ENCODE measurements around the gene SFT2D2.

Gene SFT2D2

DNA sequence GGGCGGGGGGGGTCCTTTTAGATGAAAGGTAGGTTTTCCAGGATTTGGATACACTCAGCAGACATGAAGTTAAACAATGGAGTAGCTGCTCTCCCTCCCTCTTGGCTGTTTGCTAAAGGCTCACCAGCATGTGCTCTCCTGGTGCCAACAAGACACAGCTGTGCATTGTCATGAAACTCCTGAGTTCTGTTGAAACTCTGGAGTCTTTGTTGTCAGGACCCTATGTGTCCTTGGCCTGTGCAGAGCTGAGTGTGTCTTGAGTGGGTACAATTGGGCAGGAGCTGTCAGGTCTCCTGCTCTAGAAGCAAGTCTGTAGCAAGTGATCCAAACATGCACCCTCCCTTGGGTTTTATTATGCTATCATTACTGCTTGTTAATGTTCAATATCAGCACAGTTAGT is 67.6 kb downstream of the SFT2D2 start:
- Histone ChIP-seq H3K27me3 (no peaks in the 10 kb centered on the region), H3K9me3 (no peaks in the 10 kb centered on the region), H3K4me1 (ENCODE audit: control insufficient read depth in 1 of 2, insufficient read depth in 1 of 2, low read depth in 1 of 2, low read length in 1 of 2) (no peaks in the 10 kb centered on the region), H3K4me3 (ENCODE audit: low read depth in 1 of 2, low read length in 1 of 2) (no peak overlapping the region), H3K36me3 (no peaks in the 10 kb centered on the region), H3K27ac (no peak overlapping the region)
- TF ChIP-seq CTCF (IDR thresholded peaks at IDR 0.05): no peak

GRCh38 chr1:168295411-168296114 is 69.8 kb downstream of the SFT2D2 start:
- no peaks in the 10 kb centered on the region for H3K27me3 ChIP-seq
- H3K36me3 ChIP-seq: no peaks in the 10 kb centered on the region
- H3K4me3 ChIP-seq (ENCODE audit: low read depth in 1 of 2, low read length in 1 of 2): no peak overlapping the region
- no peak for TF ChIP-seq CTCF (IDR thresholded peaks at IDR 0.05)
- no peaks in the 10 kb centered on the region for H3K9me3 ChIP-seq
- no peak overlapping the region for H3K27ac ChIP-seq
- no peaks in the 10 kb centered on the region for H3K4me1 ChIP-seq (ENCODE audit: control insufficient read depth in 1 of 2, insufficient read depth in 1 of 2, low read depth in 1 of 2, low read length in 1 of 2)

DNA sequence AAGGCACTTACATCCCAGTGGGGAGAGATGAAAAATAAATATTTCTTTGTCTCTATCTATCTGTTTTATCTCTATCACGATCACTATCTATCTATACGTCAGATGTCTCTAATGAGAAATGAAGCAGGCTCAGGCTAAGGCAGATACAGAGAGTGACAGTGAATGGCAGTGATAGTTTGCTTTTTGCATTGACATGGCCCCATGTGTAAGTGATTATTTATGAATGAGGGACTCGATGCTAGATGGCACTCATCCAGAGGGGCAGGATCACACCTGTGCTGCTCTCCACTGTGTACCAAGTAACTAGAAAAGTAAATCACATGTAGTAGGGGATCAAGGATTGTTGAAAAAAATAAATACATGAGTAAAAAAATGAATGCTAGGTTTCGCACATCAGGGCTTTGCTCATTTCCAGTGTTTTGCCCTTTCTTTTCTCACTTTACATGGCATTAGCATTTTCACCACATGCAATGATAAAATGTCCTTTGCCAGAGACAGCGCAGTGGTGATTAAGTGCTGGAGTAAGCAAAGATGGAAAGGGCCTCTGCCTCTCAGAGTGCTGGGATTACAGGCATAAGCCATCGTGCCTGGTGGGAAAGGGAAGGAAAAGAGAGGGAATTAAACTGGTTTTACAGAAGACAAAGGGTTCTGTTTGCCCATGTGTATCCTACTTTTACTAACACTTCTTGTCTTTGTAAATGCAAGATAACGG is 71.4 kb downstream of the SFT2D2 start:
- Histone ChIP-seq H3K4me1 (ENCODE audit: control insufficient read depth in 1 of 2, insufficient read depth in 1 of 2, low read depth in 1 of 2, low read length in 1 of 2) (no peaks in the 10 kb centered on the region), H3K36me3 (no peaks in the 10 kb centered on the region), H3K4me3 (ENCODE audit: low read depth in 1 of 2, low read length in 1 of 2) (no peak overlapping the region), H3K27me3 (no peaks in the 10 kb centered on the region), H3K9me3 (no peaks in the 10 kb centered on the region), H3K27ac (no peak overlapping the region)
- TF ChIP-seq CTCF (IDR thresholded peaks at IDR 0.05): no peak

- H3K9me3 ChIP-seq: no peaks in the 10 kb centered on the region
- no peaks in the 10 kb centered on the region for H3K27me3 ChIP-seq
- no peak overlapping the region for H3K4me3 ChIP-seq (ENCODE audit: low read depth in 1 of 2, low read length in 1 of 2)
- TF ChIP-seq CTCF (IDR thresholded peaks at IDR 0.05): no peak
- H3K36me3 ChIP-seq: no peaks in the 10 kb centered on the region
- H3K27ac ChIP-seq: no peak overlapping the region
- H3K4me1 ChIP-seq (ENCODE audit: control insufficient read depth in 1 of 2, insufficient read depth in 1 of 2, low read depth in 1 of 2, low read length in 1 of 2): no peaks in the 10 kb centered on the region
These were observed 72.6 kb downstream of the SFT2D2 start for GRCh38 chr1:168298446-168298845.

GRCh38 chr1:168300626-168301025 is 74.8 kb downstream of the SFT2D2 start:
- no peak for TF ChIP-seq CTCF (IDR thresholded peaks at IDR 0.05)
- no peaks in the 10 kb centered on the region for H3K9me3 ChIP-seq
- no peaks in the 10 kb centered on the region for H3K36me3 ChIP-seq
- H3K27me3 ChIP-seq: no peaks in the 10 kb centered on the region
- H3K4me1 ChIP-seq (ENCODE audit: control insufficient read depth in 1 of 2, insufficient read depth in 1 of 2, low read depth in 1 of 2, low read length in 1 of 2): no peaks in the 10 kb centered on the region
- no peak overlapping the region for H3K4me3 ChIP-seq (ENCODE audit: low read depth in 1 of 2, low read length in 1 of 2)
- H3K27ac ChIP-seq: no peak overlapping the region
